Measurements from ENCODE around the gene AQP7.

The AQP7 gene

DNA sequence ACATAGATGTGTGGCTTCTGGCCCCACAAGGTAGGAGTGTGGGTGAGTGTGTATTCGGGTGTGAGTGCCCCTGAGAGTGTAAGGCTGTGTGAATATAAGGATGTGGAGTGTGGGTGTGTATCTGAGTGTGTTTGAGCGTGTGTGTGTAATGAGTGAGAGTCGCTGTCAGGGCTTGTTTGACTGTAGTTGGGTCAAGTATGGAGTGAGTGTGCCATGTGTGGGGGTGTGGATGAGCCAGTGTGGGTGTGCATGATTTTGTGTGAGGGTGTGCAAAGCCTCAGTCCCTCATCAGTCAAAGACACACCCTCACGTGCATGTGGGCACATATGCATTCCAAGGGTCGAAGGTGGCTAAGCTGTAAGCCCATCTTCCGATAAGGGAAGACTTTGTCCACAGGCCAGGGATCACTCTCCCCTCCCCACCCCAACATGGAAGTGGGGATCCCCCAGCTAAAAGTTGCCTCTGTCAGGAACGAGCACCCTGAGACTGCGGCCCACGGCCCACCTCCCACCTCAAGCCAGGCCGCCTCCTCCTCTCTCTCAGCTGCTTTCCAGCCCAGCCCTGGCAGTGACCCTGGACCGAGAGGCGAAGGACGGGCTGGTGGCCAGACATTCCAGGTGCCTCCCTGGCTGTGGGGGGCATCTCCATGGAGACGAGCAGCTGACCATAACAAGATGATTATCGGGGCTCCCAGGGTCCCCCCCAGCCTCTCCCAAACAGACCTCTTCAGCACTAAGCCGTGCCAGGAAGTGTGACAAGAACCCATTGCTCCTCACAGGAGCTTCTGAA is 32.1 kb upstream of the AQP7 start:
- H3K36me3 ChIP-seq (ENCODE audit: control insufficient read depth in 2 of 2, insufficient read depth in 1 of 2, low read length in 2 of 2), result no peaks in the 10 kb centered on the region
- no peak overlapping the region for H3K4me3 ChIP-seq (ENCODE audit: low read depth, low read length)
- no peaks in the 10 kb centered on the region for H3K9me3 ChIP-seq (ENCODE audit: control insufficient read depth, insufficient read depth, low read depth, low read length)
- H3K27ac ChIP-seq (ENCODE audit: extremely low read depth, low read depth, low read length), result no peak overlapping the region
- no peaks in the 10 kb centered on the region for H3K4me1 ChIP-seq (ENCODE audit: control insufficient read depth, insufficient read depth, low read length)
- POLR2A ChIA-PET, result no interaction called here
- CTCF ChIA-PET, result interaction anchor here (0.9 to 4.8 kb wide), 2 partner anchors 18 to 30 kb away, joined by 3 to 27 read pairs; no protein-coding TSS in a partner anchor
- TF ChIP-seq ZFHX2 (tag by site-specific recombination; conservative IDR thresholded peaks at IDR 0.05) (peak; percentile 91), ZIC2 (tag by site-specific recombination; IDR thresholded peaks at IDR 0.05) (no peak), EGR2 (tag by site-specific recombination; IDR thresholded peaks at IDR 0.05; ENCODE audit: low read depth) (peak; percentile 94)

DNA sequence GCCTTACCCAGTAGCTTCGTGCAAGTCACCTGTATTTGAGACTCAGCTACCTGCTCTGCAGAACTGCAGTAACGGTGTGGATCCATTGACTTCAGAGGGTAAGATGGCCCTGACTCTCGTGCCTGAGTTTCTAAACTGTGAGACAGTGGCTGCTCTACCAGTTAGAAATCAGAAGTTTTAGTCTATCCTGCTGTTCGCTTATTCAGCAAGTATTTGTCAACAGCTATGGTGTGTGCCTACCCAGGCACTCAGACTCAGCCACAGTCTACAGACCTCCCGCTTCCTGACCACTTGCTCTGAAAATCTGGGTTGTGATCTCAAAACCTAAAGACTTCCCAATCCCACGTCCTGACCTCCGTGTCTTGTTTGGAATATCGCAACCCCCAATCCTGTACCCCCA is 31.5 kb upstream of the AQP7 start:
- CTCF ChIA-PET, result interaction anchor here (4.5 kb wide), 1 partner anchor 19 kb away, joined by 38 read pairs; no protein-coding TSS in a partner anchor
- H3K27ac ChIP-seq (ENCODE audit: extremely low read depth, low read depth, low read length), result no peak overlapping the region
- TF ChIP-seq ZNF266 (tag by site-specific recombination; IDR thresholded peaks at IDR 0.05; ENCODE audit: low read depth) (no peak), ZNF132 (tag by site-specific recombination; IDR thresholded peaks at IDR 0.05; ENCODE audit: borderline replicate concordance) (no peak), GLIS1 (tag by site-specific recombination; IDR thresholded peaks at IDR 0.05) (no peak), ZNF248 (tag by site-specific recombination; IDR thresholded peaks at IDR 0.05) (no peak), ZNF221 (tag by site-specific recombination; IDR thresholded peaks at IDR 0.05; ENCODE audit: borderline replicate concordance) (no peak), ZNF558 (tag by site-specific recombination; IDR thresholded peaks at IDR 0.05) (no peak), MYNN (tag by site-specific recombination; IDR thresholded peaks at IDR 0.05; ENCODE audit: borderline replicate concordance) (no peak), ZIC2 (tag by site-specific recombination; IDR thresholded peaks at IDR 0.05) (no peak), ZNF404 (tag by site-specific recombination; IDR thresholded peaks at IDR 0.05) (no peak), ZSCAN30 (tag by site-specific recombination; IDR thresholded peaks at IDR 0.05) (no peak), MEIS1 (CRISPR knock-in tag; IDR thresholded peaks at IDR 0.05; ENCODE audit: borderline replicate concordance) (no peak), ZBTB11 (tag by site-specific recombination; conservative IDR thresholded peaks at IDR 0.05; ENCODE audit: low read depth) (no peak), ZNF830 (tag by site-specific recombination; IDR thresholded peaks at IDR 0.05; ENCODE audit: low read depth) (no peak), ZNF707 (tag by site-specific recombination; IDR thresholded peaks at IDR 0.05) (no peak), ZNF211 (tag by site-specific recombination; IDR thresholded peaks at IDR 0.05; ENCODE audit: low read depth) (no peak)
- H3K36me3 ChIP-seq (ENCODE audit: control insufficient read depth in 2 of 2, insufficient read depth in 1 of 2, low read length in 2 of 2), result no peaks in the 10 kb centered on the region
- POLR2A ChIA-PET, result no interaction called here
- H3K4me3 ChIP-seq (ENCODE audit: low read depth, low read length), result no peak overlapping the region
- H3K4me1 ChIP-seq (ENCODE audit: control insufficient read depth, insufficient read depth, low read length), result no peaks in the 10 kb centered on the region
- H3K9me3 ChIP-seq (ENCODE audit: control insufficient read depth, insufficient read depth, low read depth, low read length), result no peaks in the 10 kb centered on the region

DNA sequence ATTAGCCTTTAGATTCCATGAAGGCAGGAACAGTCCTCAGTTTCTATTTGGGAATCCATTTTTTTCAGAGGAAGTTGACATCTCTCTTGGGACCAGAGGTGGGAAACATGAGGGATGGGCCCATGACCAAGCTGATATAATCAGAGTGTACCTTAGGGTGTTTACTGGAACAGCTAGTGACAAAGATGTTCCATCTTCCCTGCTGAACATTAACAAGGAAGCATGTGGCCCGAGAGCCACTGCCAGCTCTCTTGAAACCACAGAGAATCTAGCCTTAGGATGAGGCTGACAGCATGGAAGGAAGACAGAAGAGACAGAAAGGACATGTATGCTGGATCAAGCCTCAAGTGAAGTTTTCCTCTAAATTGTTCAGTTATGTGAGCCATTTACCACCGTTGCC is 29.1 kb upstream of the AQP7 start:
- no peak overlapping the region for H3K4me3 ChIP-seq (ENCODE audit: low read depth, low read length)
- no peaks in the 10 kb centered on the region for H3K9me3 ChIP-seq (ENCODE audit: control insufficient read depth, insufficient read depth, low read depth, low read length)
- no peak for TF ChIP-seq ZNF416 (tag by site-specific recombination; IDR thresholded peaks at IDR 0.05)
- TF ChIP-seq, protein P1, sequence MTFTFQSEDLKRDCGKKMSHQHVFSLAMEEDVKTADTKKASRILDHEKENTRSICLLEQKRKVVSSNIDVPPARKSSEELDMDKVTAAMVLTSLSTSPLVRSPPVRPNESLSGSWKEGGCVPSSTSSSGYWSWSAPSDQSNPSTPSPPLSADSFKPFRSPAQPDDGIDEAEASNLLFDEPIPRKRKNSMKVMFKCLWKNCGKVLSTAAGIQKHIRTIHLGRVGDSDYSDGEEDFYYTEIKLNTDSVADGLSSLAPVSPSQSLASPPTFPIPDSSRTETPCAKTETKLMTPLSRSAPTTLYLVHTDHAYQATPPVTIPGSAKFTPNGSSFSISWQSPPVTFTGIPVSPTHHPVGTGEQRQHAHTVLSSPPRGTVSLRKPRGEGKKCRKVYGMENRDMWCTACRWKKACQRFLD (tag by site-specific recombination; IDR thresholded peaks at IDR 0.05), result no peak
- no peak for TF ChIP-seq ZNF302 (tag by site-specific recombination; IDR thresholded peaks at IDR 0.05; ENCODE audit: low read depth)
- H3K4me1 ChIP-seq (ENCODE audit: control insufficient read depth, insufficient read depth, low read length), result no peaks in the 10 kb centered on the region
- CTCF ChIA-PET, result interaction anchor here (0.7 to 4.5 kb wide), 8 partner anchors 16 to 1415 kb away, joined by 3 to 38 read pairs (median 4); no protein-coding TSS in a partner anchor
- no peaks in the 10 kb centered on the region for H3K36me3 ChIP-seq (ENCODE audit: control insufficient read depth in 2 of 2, insufficient read depth in 1 of 2, low read length in 2 of 2)
- no peak overlapping the region for H3K27ac ChIP-seq (ENCODE audit: extremely low read depth, low read depth, low read length)
- POLR2A ChIA-PET, result no interaction called here

All from HEK293 (cell line).